Hepatocyte (in vitro differentiated cells): ENCODE results near the gene DYRK1B. TPM values are rescaled to one million over a fixed set of nuclear protein-coding genes. Genes with fewer than 3 reads are reported as not detected.

Experiments
- DNase-seq: peaks from one replicate; pipeline ENCODE4 v3.0.0-alpha.2; 2016; ENCODE audit warnings: low spot score
- H2AFZ ChIP-seq: fragments of 200-600 bp; sonication (generic); 2 replicates; pipeline ENCODE4 v1.6.0; 2016; ENCODE audit warnings: antibody characterized with exemption, mild to moderate bottlenecking
- H3K27ac ChIP-seq: fragments of 200-600 bp; sonication (generic); 2 replicates; pipeline ENCODE4 v1.5.1; 2016; ENCODE audit warnings: mild to moderate bottlenecking
- H3K27me3 ChIP-seq: fragments of 200-600 bp; sonication (generic); 2 replicates; pipeline ENCODE4 v1.6.1; 2016
- H3K36me3 ChIP-seq: fragments of 200-600 bp; sonication (generic); replicated peaks from 2 replicates; pipeline ENCODE4 v1.5.1; 2016; ENCODE audit warnings: low read depth; ENCODE audit not compliant: insufficient read depth
- H3K4me1 ChIP-seq: fragments of 200-600 bp; sonication (generic); 2 replicates; pipeline ENCODE4 v1.5.1; 2016; ENCODE audit warnings: mild to moderate bottlenecking, moderate library complexity; ENCODE audit not compliant: insufficient read depth
- H3K4me2 ChIP-seq: fragments of 200-600 bp; sonication (generic); 2 replicates; pipeline ENCODE4 v1.6.0; 2016
- H3K4me3 ChIP-seq: fragments of 200-600 bp; sonication (generic); 2 replicates; pipeline ENCODE4 v1.5.1; 2016; ENCODE audit warnings: mild to moderate bottlenecking
- H3K79me2 ChIP-seq: fragments of 200-600 bp; sonication (generic); 2 replicates; pipeline ENCODE4 v1.6.0; 2017; ENCODE audit warnings: mild to moderate bottlenecking
- H3K9me2 ChIP-seq: fragments of 200-600 bp; sonication (generic); replicated peaks from 2 replicates; pipeline ENCODE4 v1.6.0; 2017; ENCODE audit warnings: mild to moderate bottlenecking; ENCODE audit not compliant: insufficient read depth
- H3K9me3 ChIP-seq: fragments of 200-600 bp; sonication (generic); 2 replicates; pipeline ENCODE4 v1.5.1; 2016; ENCODE audit warnings: low read depth, mild to moderate bottlenecking
- H4K20me1 ChIP-seq: fragments of 200-600 bp; sonication (generic); 2 replicates; pipeline ENCODE4 v1.6.0; 2016; ENCODE audit warnings: mild to moderate bottlenecking; ENCODE audit not compliant: insufficient read depth, poor library complexity, severe bottlenecking
- EZH2 ChIP-seq: fragments of 200-600 bp; sonication (generic); IDR thresholded peaks from 2 replicates; pipeline ENCODE4 v1.6.1; 2016; ENCODE audit warnings: antibody characterized with exemption, mild to moderate bottlenecking, borderline replicate concordance
- EZH2phosphoT487 ChIP-seq: fragments of 200-600 bp; sonication (generic); IDR thresholded peaks from one replicate; pipeline ENCODE4 v1.6.1; 2018; ENCODE audit warnings: antibody characterized with exemption, mild to moderate bottlenecking, low read depth, moderate library complexity; ENCODE audit not compliant: unreplicated experiment, severe bottlenecking
- WGBS: methylation state at CpG from one replicate; pipeline ENCODE4 v1.1.6; 2016; ENCODE audit warnings: low lambda C conversion rate; ENCODE audit errors: missing lambda C conversion rate; 5-methylcytosine and 5-hydroxymethylcytosine counted together
- polyA plus RNA-seq: library from polyadenylated mRNA; unstranded; fragments of >200 nt; fragmentation: Nextera tagmentation; extraction: Ambion mirVana; gene quantifications from 2 replicates; pipeline ENCODE4 v1.2.1, GENCODE V29; 2016
- total RNA-seq: library from RNA; depleted of rRNA; stranded (reverse); fragments of >200 nt; gene quantifications from 2 replicates; pipeline ENCODE4 v1.2.3, GENCODE V29; 2014
- TF ChIP-seq, protein P1 (sequence below): fragments of 200-600 bp; sonication (generic); IDR thresholded peaks from 2 replicates; pipeline ENCODE4 v1.5.1; 2016; ENCODE audit warnings: antibody characterized with exemption, mild to moderate bottlenecking; ENCODE audit not compliant: poor library complexity

DYRK1B gene
- total and polyA plus RNA-seq, 2 experiments from 2014 or later = 12.2 to 25.7 TPM

DNA sequence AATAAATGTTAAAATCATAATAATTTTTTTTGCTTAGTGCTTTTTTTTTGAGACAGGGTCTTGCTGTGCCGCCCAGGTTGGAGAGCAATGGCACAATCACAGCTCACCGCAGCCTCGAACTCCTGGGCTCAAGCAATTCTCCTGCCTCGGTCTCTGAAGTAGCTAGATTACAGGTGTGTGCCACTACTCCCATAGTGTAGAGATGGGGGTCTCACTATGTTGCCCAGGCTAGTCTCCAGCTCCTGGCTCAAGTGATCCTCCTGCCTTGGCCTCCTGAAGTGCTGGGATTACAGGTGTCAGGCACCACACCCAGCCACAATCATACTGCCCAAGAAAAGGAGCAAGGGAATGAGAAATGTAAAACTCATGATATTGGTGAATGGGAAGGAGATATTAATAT, 7.1 kb upstream of the DYRK1B start:
- no peak for TF ChIP-seq EZH2phosphoT487
- no peak for TF ChIP-seq EZH2
- TF ChIP-seq, protein P1, sequence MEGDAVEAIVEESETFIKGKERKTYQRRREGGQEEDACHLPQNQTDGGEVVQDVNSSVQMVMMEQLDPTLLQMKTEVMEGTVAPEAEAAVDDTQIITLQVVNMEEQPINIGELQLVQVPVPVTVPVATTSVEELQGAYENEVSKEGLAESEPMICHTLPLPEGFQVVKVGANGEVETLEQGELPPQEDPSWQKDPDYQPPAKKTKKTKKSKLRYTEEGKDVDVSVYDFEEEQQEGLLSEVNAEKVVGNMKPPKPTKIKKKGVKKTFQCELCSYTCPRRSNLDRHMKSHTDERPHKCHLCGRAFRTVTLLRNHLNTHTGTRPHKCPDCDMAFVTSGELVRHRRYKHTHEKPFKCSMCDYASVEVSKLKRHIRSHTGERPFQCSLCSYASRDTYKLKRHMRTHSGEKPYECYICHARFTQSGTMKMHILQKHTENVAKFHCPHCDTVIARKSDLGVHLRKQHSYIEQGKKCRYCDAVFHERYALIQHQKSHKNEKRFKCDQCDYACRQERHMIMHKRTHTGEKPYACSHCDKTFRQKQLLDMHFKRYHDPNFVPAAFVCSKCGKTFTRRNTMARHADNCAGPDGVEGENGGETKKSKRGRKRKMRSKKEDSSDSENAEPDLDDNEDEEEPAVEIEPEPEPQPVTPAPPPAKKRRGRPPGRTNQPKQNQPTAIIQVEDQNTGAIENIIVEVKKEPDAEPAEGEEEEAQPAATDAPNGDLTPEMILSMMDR = no peak
- 100% methylated on average over 4 of the region's 4 CpGs for WGBS
- H3K27me3 ChIP-seq = no peaks in the 10 kb centered on the region

DNA sequence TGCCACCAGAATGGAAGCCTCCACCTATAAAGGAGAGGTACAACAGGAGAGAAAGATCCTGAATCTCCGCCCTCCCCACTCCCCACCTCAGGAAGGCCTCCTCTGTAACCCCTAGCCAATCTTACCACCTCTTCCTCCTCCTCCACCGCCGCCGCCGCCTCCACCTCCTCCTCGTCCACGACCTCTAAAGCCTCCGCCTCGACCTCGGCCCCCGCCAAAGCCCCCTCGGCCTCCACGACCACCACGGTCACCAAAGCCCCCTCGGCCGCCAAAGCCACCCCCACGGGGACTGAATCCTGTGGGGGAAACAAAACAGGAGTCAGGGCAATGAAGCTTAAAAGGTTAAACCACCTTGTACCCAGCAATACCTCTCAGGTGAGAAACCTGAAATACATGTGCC, 6.5 kb upstream of the DYRK1B start:
- Histone ChIP-seq H3K4me2 (no peak overlapping the region), H3K27ac (no peak overlapping the region)
- 98% methylated on average over 10 of the region's 17 CpGs for WGBS

More for the DNA sequence above, 7.1 kb upstream of the DYRK1B start:
- no peaks in the 10 kb centered on the region for H3K9me3 ChIP-seq
- H3K4me3 ChIP-seq = no peak overlapping the region
- H3K4me2 ChIP-seq = no peak overlapping the region
- H3K27ac ChIP-seq = no peak overlapping the region
- peaks cover 6% of the 10 kb centered on the region for H4K20me1 ChIP-seq
- H3K9me2 ChIP-seq = no peaks in the 10 kb centered on the region
- H2AFZ ChIP-seq = no peak overlapping the region
- H3K36me3 ChIP-seq = no peaks in the 10 kb centered on the region
- H3K79me2 ChIP-seq = peaks cover 67% of the 10 kb centered on the region
- H3K4me1 ChIP-seq = peaks cover 10% of the 10 kb centered on the region
- no peak for DNase-seq

DNA sequence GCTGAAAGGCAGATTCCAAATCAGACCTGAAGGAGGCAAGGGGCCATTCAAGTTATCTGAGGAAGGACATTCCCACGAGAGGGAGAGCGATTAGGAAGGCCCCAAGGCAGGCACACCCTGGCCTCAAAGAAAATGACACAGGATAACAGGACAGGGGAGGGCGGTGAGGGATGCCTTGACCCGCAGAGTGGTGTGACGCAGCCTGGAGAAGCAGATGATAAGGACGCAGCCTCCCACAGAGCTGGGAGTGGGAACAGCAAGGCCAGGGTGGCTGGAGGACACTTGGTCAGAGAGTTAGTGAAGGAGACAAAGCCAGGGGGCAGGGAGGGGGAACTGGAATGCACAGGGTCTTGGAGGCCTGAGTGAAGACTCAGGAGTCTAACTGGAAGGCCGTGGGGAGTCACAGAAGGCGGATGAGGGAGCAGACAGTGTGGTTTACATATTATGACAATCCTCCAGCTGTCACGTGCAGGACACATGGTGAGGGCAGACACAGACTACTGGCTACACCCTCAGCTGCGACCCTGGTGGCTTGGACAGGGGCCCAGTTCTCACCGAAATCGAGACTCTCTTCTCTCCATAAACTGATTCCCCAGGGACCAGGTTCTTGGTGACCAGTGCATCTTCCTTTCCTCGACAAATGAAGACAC, 5.8 kb upstream of the DYRK1B start:
- Histone ChIP-seq H3K9me3 (no peaks in the 10 kb centered on the region), H2AFZ (no peak overlapping the region), H3K27ac (no peak overlapping the region), H3K36me3 (no peaks in the 10 kb centered on the region), H3K9me2 (no peaks in the 10 kb centered on the region), H3K27me3 (no peaks in the 10 kb centered on the region), H4K20me1 (peaks cover 6% of the 10 kb centered on the region), H3K4me3 (no peak overlapping the region), H3K4me2 (no peak overlapping the region), H3K79me2 (peaks cover 55% of the 10 kb centered on the region), H3K4me1 (peaks cover 3% of the 10 kb centered on the region)
- DNase-seq = no peak
- TF ChIP-seq EZH2 = no peak
- TF ChIP-seq, protein P1 = no peak
- TF ChIP-seq EZH2phosphoT487 = no peak
- WGBS = 97% methylated on average over 13 of the region's 13 CpGs

More for the DNA sequence above, 6.5 kb upstream of the DYRK1B start:
- H3K36me3 ChIP-seq = no peaks in the 10 kb centered on the region
- TF ChIP-seq, protein P1 = no peak
- TF ChIP-seq EZH2 (no peak), EZH2phosphoT487 (no peak)
- H3K9me3 ChIP-seq = no peaks in the 10 kb centered on the region
- H2AFZ ChIP-seq = no peak overlapping the region
- H3K27me3 ChIP-seq = no peaks in the 10 kb centered on the region
- H3K4me1 ChIP-seq = peaks cover 10% of the 10 kb centered on the region
- no peak overlapping the region for H3K4me3 ChIP-seq
- H3K9me2 ChIP-seq = no peaks in the 10 kb centered on the region
- H3K79me2 ChIP-seq = peaks cover 62% of the 10 kb centered on the region
- peaks cover 6% of the 10 kb centered on the region for H4K20me1 ChIP-seq
- DNase-seq = no peak
